Erythroblast (primary cell): ENCODE measurements around the gene TAX1BP3.

Experiments
- GATA1 ChIP-seq: IDR thresholded peaks from 2 replicates; pipeline ENCODE4 v1.6.1; 2011; ENCODE audit warnings: low read depth, mild to moderate bottlenecking, control low read depth, low read length, moderate library complexity
- POLR2A ChIP-seq: IDR thresholded peaks from 2 replicates; pipeline ENCODE4 v1.6.1; 2011; ENCODE audit warnings: mild to moderate bottlenecking, low read length

DNA sequence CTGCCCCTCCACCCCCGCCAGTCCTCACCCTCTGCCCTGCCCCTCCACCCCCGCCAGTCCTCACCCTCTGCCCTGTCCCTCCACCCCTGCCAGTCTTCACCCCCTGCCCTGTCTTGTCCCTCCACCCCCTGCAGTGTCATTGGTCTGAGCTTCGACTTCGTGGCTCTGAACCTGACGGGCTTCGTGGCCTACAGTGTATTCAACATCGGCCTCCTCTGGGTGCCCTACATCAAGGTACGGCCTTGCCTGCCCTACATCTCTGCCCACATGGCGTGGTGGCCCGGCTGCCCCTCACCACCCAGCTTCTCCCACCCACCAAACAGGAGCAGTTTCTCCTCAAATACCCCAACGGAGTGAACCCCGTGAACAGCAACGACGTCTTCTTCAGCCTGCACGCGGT lies 12.0 kb downstream of the TAX1BP3 start:
- TF ChIP-seq POLR2A (no peak), GATA1 (no peak)
